ENCODE data around the gene DCAF8L2. TPM values are rescaled to one million over a fixed set of nuclear protein-coding genes. Genes with fewer than 3 reads are reported as not detected.
"Not testable (repeated sequence)": the region's sequence is repeated elsewhere in the genome, so short reads cannot be mapped to it uniquely, and the experiment has no call there.

Gene DCAF8L2
- total and polyA plus RNA-seq, 2 experiments from 2014 or later, result not detected

GRCh38 chrX:27746516-27746915 is 156.4 kb downstream of the DCAF8L2 start:
- TF ChIP-seq, protein P1, sequence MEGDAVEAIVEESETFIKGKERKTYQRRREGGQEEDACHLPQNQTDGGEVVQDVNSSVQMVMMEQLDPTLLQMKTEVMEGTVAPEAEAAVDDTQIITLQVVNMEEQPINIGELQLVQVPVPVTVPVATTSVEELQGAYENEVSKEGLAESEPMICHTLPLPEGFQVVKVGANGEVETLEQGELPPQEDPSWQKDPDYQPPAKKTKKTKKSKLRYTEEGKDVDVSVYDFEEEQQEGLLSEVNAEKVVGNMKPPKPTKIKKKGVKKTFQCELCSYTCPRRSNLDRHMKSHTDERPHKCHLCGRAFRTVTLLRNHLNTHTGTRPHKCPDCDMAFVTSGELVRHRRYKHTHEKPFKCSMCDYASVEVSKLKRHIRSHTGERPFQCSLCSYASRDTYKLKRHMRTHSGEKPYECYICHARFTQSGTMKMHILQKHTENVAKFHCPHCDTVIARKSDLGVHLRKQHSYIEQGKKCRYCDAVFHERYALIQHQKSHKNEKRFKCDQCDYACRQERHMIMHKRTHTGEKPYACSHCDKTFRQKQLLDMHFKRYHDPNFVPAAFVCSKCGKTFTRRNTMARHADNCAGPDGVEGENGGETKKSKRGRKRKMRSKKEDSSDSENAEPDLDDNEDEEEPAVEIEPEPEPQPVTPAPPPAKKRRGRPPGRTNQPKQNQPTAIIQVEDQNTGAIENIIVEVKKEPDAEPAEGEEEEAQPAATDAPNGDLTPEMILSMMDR (IDR thresholded peaks at IDR 0.05; ENCODE audit: low read depth, low read length), result no peak
- Histone ChIP-seq H3K4me3 (no peak overlapping the region), H3K27ac (no peak overlapping the region), H3K4me1 (ENCODE audit: low read depth) (no peaks in the 10 kb centered on the region), H3K27me3 (no peaks in the 10 kb centered on the region), H3K36me3 (no peaks in the 10 kb centered on the region), H3K9me3 (ENCODE audit: low read depth) (no peaks in the 10 kb centered on the region)
- no peak for DNase-seq (ENCODE audit: low read depth in 1 of 2, low spot score in 1 of 2)

DNA sequence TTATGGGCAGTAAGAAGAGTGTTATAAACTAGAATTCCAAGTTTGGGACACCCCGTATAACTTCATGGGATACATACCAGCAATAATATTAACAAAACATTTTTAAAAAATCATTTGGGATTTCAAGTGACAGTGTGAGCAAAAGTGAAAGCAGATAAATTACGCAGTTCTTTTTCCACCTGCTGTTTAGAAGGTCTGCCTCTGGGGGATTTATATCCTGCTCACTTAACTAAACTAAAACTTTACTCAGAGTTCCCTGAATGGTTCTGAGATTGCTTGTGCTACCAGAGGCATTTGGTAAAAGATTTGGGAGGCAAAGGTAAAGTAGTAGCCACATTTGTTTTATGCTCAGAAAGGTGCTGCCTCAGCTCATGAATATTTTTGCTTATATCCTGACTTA is 160.2 kb downstream of the DCAF8L2 start:
- H3K27ac ChIP-seq, result not testable (repeated sequence)

GRCh38 chrX:27751976-27752375 is 161.8 kb downstream of the DCAF8L2 start:
- no peak overlapping the region for H3K4me3 ChIP-seq
- H3K27me3 ChIP-seq, result no peaks in the 10 kb centered on the region
- DNase-seq (ENCODE audit: low read depth in 1 of 2, low spot score in 1 of 2), result peak in 1 of 2 donors; percentile 4
- H3K36me3 ChIP-seq, result no peaks in the 10 kb centered on the region
- no peaks in the 10 kb centered on the region for H3K4me1 ChIP-seq (ENCODE audit: low read depth)
- no peak overlapping the region for H3K27ac ChIP-seq
- TF ChIP-seq, protein P1 (IDR thresholded peaks at IDR 0.05; ENCODE audit: low read depth, low read length), result no peak
- no peaks in the 10 kb centered on the region for H3K9me3 ChIP-seq (ENCODE audit: low read depth)

More for the DNA sequence above, 160.2 kb downstream of the DCAF8L2 start:
- H3K4me3 ChIP-seq; DNase-seq (ENCODE audit: low read depth in 1 of 2, low spot score in 1 of 2); H3K9me3 ChIP-seq (ENCODE audit: low read depth); H3K36me3 ChIP-seq; H3K27me3 ChIP-seq; H3K4me1 ChIP-seq (ENCODE audit: low read depth): not testable (repeated sequence)

DNA sequence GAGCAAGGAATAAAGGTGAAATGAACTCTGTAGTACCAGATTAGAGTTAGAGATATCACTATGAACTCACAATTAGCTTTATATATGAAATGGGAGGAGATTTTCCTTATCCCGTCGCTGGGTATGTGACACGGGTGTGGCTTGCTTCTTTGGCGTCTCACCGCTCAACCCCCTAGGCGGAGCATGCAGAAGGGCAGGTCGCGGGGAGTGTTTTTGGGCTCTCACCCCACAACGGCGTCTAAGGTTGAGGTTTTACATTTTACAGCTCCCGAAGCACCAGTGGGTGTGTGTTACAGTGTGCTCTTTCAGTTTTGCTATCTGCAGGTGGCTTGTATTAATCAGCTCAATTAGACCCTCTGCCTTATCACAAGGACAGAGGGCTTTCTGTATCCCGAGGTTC is 175.6 kb downstream of the DCAF8L2 start:
- no peaks in the 10 kb centered on the region for H3K36me3 ChIP-seq
- H3K4me3 ChIP-seq, result no peak overlapping the region
- H3K27me3 ChIP-seq, result no peaks in the 10 kb centered on the region
- TF ChIP-seq, protein P1 (IDR thresholded peaks at IDR 0.05; ENCODE audit: low read depth, low read length), result no peak
- H3K9me3 ChIP-seq (ENCODE audit: low read depth), result no peaks in the 10 kb centered on the region
- DNase-seq (ENCODE audit: low read depth in 1 of 2, low spot score in 1 of 2), result no peak
- no peak overlapping the region for H3K27ac ChIP-seq
- no peaks in the 10 kb centered on the region for H3K4me1 ChIP-seq (ENCODE audit: low read depth)

DNA sequence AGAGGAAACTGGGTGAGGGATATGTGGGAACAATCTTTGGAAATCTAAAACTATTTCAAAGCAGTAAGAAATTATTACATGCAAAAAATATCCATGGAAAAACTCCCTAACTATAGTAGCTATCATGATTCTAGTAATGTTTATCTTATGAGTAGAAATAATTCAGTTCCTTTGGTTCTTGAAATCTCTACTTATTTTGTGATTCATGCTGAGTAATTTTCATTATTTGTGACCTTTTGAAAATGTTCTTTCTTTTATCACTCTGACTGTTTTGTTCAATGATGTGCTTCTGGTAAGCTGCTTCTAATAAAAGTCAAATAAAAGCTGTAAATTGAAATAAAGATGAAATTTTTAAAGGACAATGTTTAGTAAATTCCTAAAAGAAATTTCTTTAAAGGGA is 177.2 kb downstream of the DCAF8L2 start:
- Histone ChIP-seq H3K36me3 (no peaks in the 10 kb centered on the region), H3K9me3 (ENCODE audit: low read depth) (no peaks in the 10 kb centered on the region), H3K27me3 (no peaks in the 10 kb centered on the region), H3K4me1 (ENCODE audit: low read depth) (no peaks in the 10 kb centered on the region), H3K4me3 (no peak overlapping the region), H3K27ac (no peak overlapping the region)
- DNase-seq (ENCODE audit: low read depth in 1 of 2, low spot score in 1 of 2), result no peak
- TF ChIP-seq, protein P1 (IDR thresholded peaks at IDR 0.05; ENCODE audit: low read depth, low read length), result no peak

- Histone ChIP-seq H3K27ac (no peak overlapping the region), H3K4me1 (ENCODE audit: low read depth) (no peaks in the 10 kb centered on the region), H3K4me3 (no peak overlapping the region), H3K27me3 (no peaks in the 10 kb centered on the region), H3K9me3 (ENCODE audit: low read depth) (no peaks in the 10 kb centered on the region), H3K36me3 (no peaks in the 10 kb centered on the region)
- TF ChIP-seq, protein P1 (IDR thresholded peaks at IDR 0.05; ENCODE audit: low read depth, low read length), result no peak
- DNase-seq (ENCODE audit: low read depth in 1 of 2, low spot score in 1 of 2), result no peak
These were observed 185.8 kb downstream of the DCAF8L2 start for GRCh38 chrX:27775984-27776383.
